M059J (cell line): ENCODE results near the gene GABPB2. TPM values are rescaled to one million over a fixed set of nuclear protein-coding genes. Genes with fewer than 3 reads are reported as not detected.

Source experiments
- DNase-seq: peaks from one replicate; pipeline ENCODE4 v3.0.0-alpha.2; 2012; ENCODE audit warnings: low read depth
- total RNA-seq: library from RNA; depleted of rRNA; stranded (reverse); fragments of >200 nt; shearing (Covaris generic); gene quantifications from 2 replicates; pipeline ENCODE4 v1.2.3, GENCODE V29; 2014

Gene GABPB2
- total RNA-seq, 1 experiment from 2014 or later: 11.4 TPM

DNA sequence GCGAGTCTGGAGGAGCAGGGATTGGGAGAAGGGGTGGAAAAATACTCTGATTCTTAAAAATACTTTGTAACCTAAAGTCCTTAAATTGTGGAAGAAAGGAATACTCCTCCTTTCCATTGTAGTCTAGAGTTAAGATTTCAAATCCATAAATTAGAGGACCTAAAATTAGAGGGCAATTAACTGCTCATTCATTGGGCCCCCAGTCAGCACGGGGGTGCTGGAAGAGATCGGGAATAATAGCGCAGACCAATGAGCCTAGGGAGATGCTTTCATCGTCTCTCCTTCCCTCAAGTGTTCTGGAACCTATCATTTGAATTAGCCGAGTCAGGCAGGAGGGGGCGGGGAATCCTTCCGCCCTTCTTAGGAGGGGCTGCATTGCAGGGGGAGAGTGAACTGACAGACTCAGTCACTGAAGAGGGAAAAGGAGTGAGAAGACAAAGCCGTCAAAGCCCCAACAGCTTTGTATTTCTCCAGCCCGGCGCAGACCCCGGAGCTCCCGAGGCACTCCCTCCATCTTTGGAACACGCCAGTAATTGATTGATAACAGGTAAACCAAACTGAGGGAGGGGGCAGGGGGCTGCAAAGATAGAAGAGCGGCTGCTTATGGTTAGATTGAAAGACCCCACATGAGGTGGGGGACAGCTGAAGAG is 10.4 kb upstream of the GABPB2 start, which contains the start of gene MLLT11:
TSS of gene MLLT11 (plus strand) at position 391 of the 650 bp plus-strand sequence. CDS start 6,828 bp downstream, outside the sequence.
- DNase-seq: peak; percentile 80

DNA sequence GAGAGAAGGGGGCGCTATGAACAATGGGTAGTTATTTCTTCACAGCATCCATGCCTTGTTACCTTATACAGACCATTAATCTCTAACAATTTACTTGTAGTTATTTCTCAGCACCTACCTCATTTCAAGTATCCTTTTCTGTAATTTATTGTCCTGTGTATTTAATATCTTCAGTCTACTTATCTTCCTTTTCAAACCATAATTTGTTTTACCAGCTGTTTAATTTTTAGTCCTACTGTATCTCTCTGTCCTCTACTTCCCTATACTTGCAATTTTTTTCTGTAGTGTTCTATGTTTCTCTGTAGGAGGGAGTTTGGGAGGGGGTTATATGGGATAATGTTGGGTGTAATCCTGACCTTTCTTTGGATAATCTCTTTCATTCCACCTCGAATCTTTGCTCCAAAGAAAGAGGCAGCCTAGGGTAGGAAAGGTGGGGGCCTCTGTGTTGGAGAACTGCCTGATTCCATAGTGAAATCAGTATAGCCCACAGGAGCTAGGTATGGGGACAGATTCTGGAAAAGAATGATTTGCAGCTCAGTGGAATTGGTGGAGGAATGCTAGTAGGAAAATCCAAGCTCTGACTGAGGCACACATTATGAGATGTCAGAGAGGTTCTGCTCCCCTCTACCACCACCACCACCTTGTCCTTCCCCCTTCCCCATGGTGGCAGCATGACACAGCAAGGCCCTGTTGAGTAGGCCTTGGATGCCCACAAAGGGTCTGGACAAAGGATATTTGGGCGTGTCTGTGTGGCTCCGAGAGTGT is 9.7 kb upstream of the GABPB2 start:
- peak; percentile 47 for DNase-seq

DNA sequence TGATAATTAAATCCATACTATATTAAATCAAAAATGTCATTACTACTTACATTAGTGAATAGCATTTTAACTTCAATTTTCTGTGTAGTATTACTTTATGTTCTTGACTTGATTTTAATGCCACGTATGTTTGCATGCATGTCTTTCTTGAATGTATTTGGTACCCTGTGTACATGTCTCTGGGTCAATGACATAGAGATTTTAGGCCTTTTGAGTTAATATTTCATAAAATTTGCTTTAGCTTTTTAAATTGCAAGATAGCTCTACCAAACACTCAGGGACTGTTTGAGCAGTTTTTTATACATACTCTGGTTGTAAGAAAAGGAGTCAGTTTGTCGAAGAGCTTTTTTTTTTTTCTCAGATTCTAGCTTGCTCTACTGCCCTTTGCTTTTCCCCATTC is 8.9 kb upstream of the GABPB2 start:
- no peak for DNase-seq

DNA sequence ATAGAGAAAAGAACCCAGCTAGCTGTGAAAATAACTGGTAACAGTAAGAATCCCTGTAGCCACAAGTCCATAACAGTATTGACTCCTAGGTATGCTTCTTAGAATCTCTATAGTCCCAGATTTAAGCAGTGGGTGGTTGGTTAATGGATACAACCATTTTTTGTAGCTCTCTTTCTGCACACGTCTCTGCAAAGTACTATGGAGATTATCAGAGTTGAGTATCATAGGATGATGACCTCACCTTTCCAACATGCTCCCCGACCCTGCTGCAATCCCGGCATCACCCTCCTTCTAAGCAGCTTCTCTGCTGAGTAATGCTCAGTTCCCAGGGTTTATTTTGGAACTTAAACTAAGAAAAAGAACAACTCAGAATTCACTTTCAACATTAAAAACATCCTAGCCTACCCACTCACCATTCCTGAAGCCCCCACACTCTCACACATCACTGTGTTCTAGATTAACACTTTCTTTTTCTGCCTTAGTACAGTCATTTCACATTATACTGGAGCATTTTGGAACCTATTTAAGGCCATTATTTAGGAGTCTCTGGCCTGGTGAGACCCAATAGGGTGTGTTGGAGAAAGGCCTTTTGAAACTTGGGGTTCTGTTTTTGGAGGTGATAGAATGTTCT is 7.7 kb upstream of the GABPB2 start:
- DNase-seq: peak; percentile 87

DNA sequence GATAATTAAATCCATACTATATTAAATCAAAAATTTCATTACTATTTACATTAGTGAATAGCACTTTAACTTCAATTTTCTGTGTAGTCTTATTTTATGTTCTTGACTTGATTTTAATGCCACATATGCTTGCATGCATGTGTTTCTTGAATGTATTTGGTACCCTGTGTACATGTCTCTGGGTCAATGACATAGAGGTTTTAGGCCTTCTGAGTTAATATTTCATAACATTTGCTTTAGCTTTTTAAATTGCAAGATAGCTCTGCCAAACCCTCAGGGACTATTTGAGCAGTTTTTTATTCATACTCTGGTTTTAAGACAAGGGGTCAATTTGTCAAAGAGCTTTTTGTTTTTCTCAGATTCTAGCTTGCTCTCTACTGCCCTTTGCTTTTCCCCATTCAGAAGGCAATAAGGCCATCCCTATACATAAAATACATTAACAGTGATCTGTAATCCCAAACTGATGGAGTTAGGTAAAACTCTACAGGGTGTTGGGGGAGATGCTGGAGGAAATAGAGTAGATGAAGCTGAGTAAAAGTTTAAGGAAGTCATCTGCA is 5.4 kb upstream of the GABPB2 start:
- no peak for DNase-seq

DNA sequence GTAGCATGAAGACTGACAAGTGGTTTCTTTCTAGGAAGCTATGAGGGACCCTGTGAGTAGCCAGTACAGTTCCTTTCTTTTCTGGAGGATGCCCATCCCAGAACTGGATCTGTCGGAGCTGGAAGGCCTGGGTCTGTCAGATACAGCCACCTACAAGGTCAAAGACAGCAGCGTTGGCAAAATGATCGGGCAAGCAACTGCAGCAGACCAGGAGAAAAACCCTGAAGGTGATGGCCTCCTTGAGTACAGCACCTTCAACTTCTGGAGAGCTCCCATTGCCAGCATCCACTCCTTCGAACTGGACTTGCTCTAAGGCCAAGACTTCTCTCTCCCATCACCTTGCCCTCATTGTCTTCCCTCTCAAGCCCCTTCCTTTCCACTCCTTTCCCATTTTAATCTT is 3.4 kb upstream of the GABPB2 start:
- no peak for DNase-seq

DNA sequence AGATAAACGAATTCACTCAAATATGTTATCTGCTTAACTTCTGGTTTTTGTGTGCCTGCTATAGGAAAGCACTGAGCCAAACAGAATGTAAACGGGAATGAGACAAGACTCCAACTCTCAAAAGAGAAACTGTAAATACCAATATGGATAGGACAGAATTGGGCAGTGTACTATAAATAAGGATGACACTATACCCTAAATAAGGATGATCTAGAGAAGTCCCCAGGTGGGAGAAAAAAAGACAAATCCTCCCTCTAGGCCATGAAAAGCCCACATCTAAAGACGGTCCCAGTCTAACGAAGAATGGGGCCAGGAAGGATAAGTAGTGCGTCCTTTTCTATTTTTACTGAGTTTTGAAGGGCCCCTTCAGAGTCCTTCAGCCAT is 1.5 kb upstream of the GABPB2 start:
- no peak for DNase-seq

DNA sequence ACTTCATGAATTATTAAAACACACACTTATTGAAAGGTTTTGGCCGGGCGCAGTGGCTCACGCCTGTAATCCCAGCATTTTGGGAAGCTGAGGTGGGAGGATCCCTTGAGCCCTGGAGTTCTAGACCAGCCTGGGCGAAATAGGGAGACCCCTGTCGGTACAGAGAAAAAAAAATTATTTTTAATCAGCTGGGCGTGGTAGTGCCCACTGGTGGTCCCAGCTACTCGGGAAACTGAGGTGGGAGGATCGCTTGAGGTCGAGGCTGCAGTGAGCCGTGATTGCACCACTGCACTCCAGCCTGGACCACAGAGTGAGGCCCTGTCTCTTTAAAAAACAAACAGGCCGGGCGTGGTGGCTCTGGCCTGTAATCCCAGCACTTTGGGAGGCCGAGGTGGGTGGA is 1.7 kb downstream of the GABPB2 start:
- DNase-seq: no peak

DNA sequence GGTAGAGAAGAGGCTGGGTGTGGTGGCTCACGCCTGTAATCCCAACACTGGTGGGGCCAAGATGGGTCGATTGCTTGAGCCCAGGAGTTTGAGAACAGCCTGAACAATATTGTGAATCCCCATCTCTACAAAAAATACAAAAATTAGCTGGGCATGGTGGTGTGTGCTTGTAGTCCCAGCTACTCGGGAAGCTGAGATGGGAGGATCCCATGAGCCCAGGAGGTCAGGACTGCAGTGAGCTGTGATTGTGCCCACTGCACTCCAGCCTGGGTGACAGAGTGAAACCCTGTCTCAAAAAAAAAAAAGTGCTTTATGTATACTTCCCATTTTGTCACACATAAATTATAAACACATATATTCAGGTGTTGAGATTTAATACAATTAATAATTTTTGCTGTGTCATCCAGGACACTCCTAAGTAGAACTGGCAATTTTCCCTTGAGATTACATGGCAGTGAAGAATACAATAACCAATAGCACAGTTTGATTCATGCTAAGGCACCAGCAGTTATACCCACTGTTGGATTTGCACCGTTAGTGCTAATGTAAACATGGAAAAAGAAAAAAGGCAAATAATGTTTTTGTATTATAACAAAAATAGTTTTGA is 15.5 kb downstream of the GABPB2 start:
- no peak for DNase-seq

DNA sequence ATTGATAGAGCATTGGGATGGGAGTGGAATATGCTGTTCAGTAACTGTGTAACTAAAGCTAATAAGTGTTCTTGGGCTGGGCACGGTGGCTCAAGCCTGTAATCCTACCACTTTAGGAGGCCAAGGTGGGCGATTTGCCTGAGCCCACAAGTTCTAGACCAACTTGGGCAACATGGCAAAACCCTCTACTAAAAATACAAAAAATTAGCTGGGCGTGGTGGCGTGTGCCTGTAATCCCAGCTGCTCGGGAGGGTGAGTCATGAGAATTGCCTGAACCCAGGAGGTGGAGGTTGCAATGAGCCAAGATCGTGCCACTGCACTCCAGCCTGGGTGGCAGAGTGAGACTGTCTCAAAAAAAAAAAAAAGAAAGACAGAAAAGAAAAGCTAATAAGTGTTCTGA is 26.9 kb downstream of the GABPB2 start:
- peak; percentile 25 for DNase-seq

DNA sequence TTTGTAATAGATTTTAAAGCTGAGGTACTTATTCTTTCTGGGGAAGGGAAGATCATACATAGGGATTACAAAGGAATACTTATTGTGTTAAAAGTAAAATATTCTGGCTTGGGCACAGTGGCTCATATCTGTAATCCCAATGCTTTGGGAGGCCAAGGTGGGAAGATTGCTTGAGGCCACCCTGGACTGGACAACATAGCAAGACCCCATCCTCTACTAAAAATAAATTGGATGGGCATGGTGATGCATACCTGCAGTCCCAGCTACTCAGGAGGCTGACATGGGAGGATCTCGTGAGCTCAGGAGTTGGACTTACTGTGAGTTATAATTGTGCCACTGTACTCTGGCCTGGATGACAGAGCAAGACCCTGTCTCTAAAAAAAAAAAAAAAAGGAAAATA is 27.6 kb downstream of the GABPB2 start:
- DNase-seq: no peak

DNA sequence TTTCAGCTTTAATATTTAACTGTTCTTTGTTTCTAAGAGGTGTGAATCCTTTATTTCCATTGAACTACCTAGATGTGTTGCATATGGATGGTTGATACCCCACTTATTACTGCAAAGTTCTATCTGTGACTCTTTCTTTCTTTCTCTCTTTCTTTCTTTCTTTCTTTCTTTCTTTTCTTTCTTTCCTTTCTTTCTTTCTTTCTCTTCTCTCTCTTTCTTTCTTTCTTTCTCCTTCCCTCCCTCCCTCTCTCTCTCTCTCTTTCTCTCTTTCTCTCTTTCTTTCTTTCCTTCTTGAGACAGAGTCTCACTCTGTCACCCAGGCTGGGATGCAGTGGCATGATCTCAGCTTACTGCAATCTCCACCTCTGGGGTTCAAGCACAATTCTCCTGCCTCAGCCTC is 34.1 kb downstream of the GABPB2 start:
- DNase-seq: no peak

DNA sequence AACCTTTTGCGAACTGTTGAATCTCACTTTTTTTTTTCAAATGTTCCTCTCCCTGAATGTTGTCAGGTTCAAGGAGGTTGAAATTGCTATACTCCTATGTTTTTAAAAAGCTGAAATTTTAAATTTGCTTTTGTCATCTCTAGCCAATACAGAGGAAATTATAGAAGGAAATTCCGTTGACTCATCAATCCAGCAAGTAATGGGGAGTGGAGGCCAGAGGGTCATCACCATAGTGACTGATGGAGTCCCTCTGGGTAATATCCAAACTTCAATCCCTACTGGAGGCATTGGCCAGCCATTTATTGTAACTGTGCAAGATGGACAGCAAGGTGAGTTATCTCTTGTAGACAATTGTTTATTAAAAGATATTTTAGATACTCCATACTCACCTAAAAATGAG is 36.3 kb downstream of the GABPB2 start:
- DNase-seq: peak; percentile 72

DNA sequence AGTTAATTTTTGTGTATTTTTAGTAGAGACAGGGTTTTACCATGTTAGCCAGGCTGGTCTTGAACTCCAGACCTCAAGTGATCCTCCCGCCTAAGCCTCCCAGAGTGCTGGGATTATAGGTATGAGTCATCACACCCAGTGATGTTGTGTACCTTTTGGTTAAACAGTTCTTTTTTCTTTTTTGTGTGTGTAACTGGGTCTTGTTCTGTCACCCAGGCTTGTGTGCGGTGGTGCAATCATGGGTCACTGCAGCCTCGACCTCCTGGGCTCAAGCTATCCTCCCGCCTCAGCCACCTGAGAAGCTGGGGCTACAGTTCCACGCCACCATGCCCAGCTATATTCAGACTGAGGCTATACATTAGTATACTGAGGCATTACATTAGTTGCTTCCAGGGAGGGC is 37.8 kb downstream of the GABPB2 start:
- peak; percentile 32 for DNase-seq

DNA sequence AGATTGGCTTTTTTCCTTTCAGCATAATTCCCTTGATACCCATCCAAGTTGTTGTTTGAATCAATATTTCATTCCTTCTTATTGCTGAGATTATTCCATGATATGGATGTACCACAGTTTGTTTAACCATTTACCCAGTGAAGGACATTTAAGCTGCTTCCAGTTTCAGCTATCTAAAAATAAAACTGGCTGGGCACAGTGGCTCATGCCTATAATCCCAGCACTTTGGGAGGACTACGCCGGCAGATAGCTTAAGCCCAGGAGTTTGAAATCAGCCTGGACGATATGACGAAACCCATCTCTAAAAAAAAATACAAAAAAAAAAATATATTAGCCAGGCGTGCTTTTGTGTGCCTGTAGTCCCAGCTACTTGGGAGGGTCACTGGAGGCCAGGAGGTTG is 43.3 kb downstream of the GABPB2 start:
- no peak for DNase-seq

DNA sequence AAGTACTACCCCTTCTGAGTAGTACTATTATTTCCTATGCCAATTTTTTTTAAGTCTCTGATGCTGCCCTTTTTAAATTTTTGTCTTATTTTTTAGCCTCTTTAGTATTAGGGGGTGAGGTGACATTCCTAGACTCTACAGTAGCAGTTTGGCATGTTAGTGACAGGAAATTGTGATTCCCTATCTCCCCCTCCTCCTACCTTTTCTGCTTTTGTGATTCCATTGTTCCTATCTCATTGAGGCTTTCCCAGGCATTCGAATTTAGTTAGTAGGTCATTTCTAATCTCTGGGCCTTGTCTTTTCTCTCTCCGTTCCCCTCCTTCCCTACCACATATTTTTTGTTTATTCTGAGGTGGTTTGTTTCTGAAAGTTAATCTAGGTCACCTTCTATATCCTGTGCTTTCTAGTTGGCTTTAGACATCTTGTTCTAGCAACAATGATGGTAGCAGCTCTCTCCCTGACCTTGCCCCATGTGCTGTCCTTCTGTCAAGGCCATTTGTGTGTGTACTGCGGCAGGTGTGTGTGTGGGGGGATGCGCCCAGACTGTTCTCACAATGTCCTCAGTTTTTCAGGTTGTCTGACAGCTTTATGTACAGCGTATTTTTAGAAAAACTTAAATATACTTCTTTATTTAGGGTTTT is 54.3 kb downstream of the GABPB2 start:
- DNase-seq: no peak

DNA sequence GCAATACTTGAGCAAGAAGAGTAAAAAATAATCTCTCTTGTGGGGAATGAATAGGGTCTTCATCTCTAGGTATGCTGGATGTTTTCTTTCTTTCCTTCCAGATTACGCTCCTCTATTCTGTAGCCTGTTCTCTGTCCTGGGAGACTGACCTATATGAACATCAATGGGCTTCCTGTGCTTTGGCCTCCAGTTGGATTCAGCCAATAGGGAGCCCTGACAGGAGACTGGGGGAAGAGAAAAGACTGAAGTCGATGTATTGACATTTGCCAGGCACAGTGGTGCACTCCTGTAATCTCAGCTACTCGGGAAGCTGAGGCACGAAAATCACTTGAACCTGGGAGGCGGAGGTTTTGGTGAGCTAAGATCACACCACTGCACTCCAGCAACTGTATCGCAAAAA is 58.2 kb downstream of the GABPB2 start:
- DNase-seq: no peak

DNA sequence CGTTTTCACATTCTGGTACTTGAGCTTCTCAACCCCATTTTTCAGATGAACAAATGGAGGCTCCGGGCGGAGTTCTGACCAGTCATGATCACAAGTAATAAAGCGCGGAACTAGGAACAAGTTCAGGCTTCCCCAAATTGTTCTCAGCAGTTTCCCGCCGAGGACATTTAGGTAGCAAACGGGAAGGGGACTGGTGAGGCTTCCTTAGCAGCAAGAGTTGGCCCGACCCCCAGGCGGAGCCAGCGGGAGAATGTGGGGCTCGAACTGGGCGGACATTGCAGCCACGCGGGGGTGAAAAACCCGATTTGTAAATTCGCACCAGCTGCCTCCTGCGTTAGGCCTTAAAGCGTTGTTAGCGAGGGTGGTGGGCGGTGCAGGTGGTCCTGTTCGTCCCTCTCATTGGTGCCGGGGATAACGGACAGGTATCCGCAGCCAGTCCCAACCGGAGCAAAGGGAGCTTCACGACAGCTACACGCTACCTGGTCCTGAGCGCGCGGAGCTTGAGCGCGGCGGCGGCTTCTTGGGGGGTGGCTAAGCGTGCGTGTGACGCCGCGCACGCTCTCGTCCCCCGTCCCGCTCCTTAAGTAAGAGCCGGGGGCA is 60.5 kb downstream of the GABPB2 start:
- no peak for DNase-seq

DNA sequence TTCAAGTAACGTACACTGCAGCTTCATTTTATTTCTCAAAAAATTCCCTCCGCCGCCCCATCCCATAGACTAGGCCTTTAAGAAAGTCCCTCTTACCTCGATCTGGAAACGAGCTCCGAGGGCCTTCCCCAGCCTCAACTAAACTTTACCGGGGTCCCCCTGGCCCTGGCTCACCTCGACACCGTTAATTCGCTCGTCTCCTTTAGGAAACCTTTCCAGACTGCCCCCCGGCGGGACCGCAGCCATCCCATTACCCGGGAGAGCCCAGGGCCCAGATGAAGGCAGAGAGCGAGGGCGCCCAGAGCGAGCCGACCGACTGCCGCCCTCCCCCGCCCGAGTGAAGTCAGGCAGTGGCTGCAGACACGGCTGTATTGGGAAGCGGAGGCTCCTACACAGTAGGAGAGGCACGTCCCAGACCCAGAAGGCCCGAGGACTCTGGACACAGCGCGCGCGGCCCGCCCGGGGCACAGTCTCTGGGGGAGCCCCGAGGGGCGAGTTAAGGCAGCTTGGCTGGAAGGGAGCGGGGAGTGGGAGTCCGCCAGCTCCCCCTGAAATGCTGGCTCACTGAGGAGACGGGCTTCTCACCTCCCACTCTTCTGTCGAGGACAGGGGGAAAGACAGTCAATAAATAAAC is 61.3 kb downstream of the GABPB2 start:
- no peak for DNase-seq

DNA sequence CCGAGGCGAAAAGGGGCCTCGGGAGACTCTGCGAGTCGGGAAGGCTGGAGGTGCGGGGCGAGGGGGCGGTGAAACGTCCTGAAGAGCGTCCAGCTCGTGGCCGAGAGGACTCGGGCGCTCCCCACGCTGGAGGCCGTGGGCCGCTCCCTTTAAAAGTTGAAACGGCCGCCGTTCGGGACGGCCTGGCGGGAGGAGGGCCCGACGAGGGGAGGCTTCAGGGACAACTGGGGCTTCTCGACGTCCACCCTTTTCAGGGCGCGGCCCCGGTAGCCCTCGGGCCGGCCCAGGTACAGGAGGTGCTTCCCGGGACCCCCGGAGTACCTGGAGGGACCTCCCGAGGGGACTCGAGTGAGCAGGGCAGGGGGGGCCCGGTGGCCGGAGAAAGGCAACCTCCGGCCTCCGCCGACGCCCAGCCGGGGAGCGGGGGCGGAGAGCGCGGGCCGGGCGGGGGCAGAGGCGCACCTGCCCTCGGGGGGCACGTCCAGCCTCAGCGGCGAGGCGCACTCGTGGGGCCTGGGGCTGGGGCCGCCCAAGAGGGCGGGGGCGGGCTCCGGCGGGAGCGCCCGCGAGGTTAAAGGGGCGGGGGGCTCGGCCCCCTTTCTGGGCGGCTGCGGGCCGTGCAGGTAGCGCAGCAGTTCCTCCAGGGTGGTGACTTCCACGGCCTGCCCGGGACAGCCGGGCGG is 61.9 kb downstream of the GABPB2 start:
- DNase-seq: no peak
